ENCODE measurements around the gene SMIM43. TPM values are rescaled to one million over a fixed set of nuclear protein-coding genes. Genes with fewer than 3 reads are reported as not detected.

SMIM43 gene
- total and polyA plus RNA-seq, 2 donors (not counting 3 experiments of a cell fraction or from before 2014, with no cell fraction given): 0.18 TPM; not detected in 1

DNA sequence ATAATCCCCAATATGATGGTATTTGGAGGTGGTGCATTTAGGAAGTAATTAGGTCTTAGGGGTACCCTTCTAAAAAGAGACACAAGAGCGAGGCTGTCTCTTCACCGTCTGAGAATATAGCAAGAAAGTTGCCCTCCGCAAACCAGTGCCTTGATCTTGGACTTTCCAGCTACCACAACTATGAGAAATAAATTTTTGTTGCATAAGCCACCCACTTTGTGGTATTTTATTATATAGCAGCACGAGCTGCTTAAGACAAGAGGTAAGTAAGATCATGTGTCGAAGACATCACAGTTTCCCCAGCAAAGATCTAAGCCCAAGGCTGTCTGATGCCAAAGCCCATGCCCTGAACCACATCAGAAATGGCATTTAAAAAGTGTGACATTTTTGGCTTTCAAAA, 26.5 kb upstream of the SMIM43 start:
- peaks cover 18% of the 10 kb centered on the region for H3K4me1 ChIP-seq (ENCODE audit: control insufficient read depth, extremely low read depth, insufficient read depth, low read length)
- H2AFZ ChIP-seq (ENCODE audit: low read depth, low read length): no peak overlapping the region
- H3K9ac ChIP-seq (replicated peaks; ENCODE audit: extremely low read depth, insufficient read depth, low read length): no peak overlapping the region
- H4K20me1 ChIP-seq (replicated peaks; ENCODE audit: control insufficient read depth, extremely low read depth, insufficient read depth, low read length): no peaks in the 10 kb centered on the region
- no peak for TF ChIP-seq FOS (IDR thresholded peaks at IDR 0.05; ENCODE audit: borderline replicate concordance, insufficient read depth, low read length)
- TF ChIP-seq GATA2 (IDR thresholded peaks at IDR 0.05; ENCODE audit: insufficient read depth, insufficient read length, low read depth, low read length): no peak
- TF ChIP-seq POLR2A (IDR thresholded peaks at IDR 0.05; ENCODE audit: low read depth, low read length): no peak
- TF ChIP-seq, protein P1, sequence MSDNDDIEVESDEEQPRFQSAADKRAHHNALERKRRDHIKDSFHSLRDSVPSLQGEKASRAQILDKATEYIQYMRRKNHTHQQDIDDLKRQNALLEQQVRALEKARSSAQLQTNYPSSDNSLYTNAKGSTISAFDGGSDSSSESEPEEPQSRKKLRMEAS (IDR thresholded peaks at IDR 0.05; ENCODE audit: insufficient read depth, insufficient read length): no peak
- H3K4me2 ChIP-seq (ENCODE audit: insufficient read depth, low read length): no peak overlapping the region
- no peaks in the 10 kb centered on the region for H3K36me3 ChIP-seq (ENCODE audit: control insufficient read depth in 2 of 2, extremely low read depth in 1 of 2, insufficient read depth in 2 of 2, low read length in 2 of 2)
- dilution Hi-C loops (cut with MboI; ENCODE audit: extremely low pct_ligation_motif_present, low sequenced_read_pairs) (no loop called here), intact Hi-C loops (cut with micrococcal nuclease) (no loop called here)
- no peak overlapping the region for H3K27ac ChIP-seq (ENCODE audit: insufficient read depth, low read depth, low read length)
- no peaks in the 10 kb centered on the region for H3K9me3 ChIP-seq (replicated peaks; ENCODE audit: control insufficient read depth, insufficient read depth, low read length)
- BruUV-seq (replicated peaks): no TSS peak
- H3K9me1 ChIP-seq (replicated peaks; ENCODE audit: control insufficient read depth, extremely low read depth, insufficient read depth, low read length): no peaks in the 10 kb centered on the region
- FAIRE-seq (no peak), DNase-seq (ENCODE audit: low read depth, low spot score) (no peak)
- H3K27me3 ChIP-seq (ENCODE audit: control insufficient read depth in 2 of 2, insufficient read depth in 2 of 2, low read length in 2 of 2): no peaks in the 10 kb centered on the region
- H3K4me3 ChIP-seq (replicated peaks in 1 of 3; ENCODE audit: insufficient read depth in 1 of 3, low read depth in 1 of 3, low read length in 3 of 3): no peak overlapping the region
- POLR2A ChIA-PET: no interaction called here
- CTCF ChIA-PET: no interaction called here
- H3K79me2 ChIP-seq (ENCODE audit: control insufficient read depth, insufficient read depth, low read length): no peaks in the 10 kb centered on the region

DNA sequence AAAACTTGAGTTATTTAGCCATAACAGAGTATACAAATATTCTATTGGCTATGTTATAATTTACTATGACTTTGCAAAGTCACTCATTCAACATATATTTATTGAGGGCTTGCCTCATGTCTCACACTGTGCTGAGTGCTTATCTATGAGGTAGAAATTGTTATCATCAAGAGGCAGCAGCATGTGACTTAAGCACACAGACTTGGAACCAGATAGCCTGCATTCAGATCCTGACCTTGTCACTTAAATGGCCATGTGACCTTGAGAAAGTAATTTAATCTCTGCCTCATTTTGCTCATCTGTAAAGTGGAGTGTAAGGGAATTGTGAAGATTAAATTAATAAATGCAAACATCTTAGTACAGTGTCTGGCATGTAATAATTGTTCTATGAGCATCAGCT, 26.0 kb upstream of the SMIM43 start:
- Histone ChIP-seq H3K9ac (replicated peaks; ENCODE audit: extremely low read depth, insufficient read depth, low read length) (no peak overlapping the region), H3K4me1 (ENCODE audit: control insufficient read depth, extremely low read depth, insufficient read depth, low read length) (peaks cover 18% of the 10 kb centered on the region), H3K79me2 (ENCODE audit: control insufficient read depth, insufficient read depth, low read length) (no peaks in the 10 kb centered on the region), H3K9me1 (replicated peaks; ENCODE audit: control insufficient read depth, extremely low read depth, insufficient read depth, low read length) (no peaks in the 10 kb centered on the region), H3K4me2 (ENCODE audit: insufficient read depth, low read length) (peak overlapping the region; percentile 72), H3K27ac (ENCODE audit: insufficient read depth, low read depth, low read length) (peak overlapping the region; percentile 64), H3K27me3 (ENCODE audit: control insufficient read depth in 2 of 2, insufficient read depth in 2 of 2, low read length in 2 of 2) (no peaks in the 10 kb centered on the region), H2AFZ (ENCODE audit: low read depth, low read length) (no peak overlapping the region), H3K9me3 (replicated peaks; ENCODE audit: control insufficient read depth, insufficient read depth, low read length) (no peaks in the 10 kb centered on the region), H3K36me3 (ENCODE audit: control insufficient read depth in 2 of 2, extremely low read depth in 1 of 2, insufficient read depth in 2 of 2, low read length in 2 of 2) (no peaks in the 10 kb centered on the region), H3K4me3 (replicated peaks in 1 of 3; ENCODE audit: insufficient read depth in 1 of 3, low read depth in 1 of 3, low read length in 3 of 3) (no peak overlapping the region), H4K20me1 (replicated peaks; ENCODE audit: control insufficient read depth, extremely low read depth, insufficient read depth, low read length) (no peaks in the 10 kb centered on the region)
- CTCF ChIA-PET: interaction anchor here (1.7 kb wide), 1 partner anchor 26 kb away, joined by 10 read pairs; the partner anchor contains the start of gene SMIM43
- dilution Hi-C loops (cut with MboI; ENCODE audit: extremely low pct_ligation_motif_present, low sequenced_read_pairs): no loop called here
- intact Hi-C loops (cut with micrococcal nuclease): loop anchor here (1.0 kb wide), 1 partner anchor 32 kb away; the partner anchor contains the start of gene CCNA2
- no peak for DNase-seq (ENCODE audit: low read depth, low spot score)
- POLR2A ChIA-PET: no interaction called here
- TF ChIP-seq GATA2 (IDR thresholded peaks at IDR 0.05; ENCODE audit: insufficient read depth, insufficient read length, low read depth, low read length) (no peak), MYC (IDR thresholded peaks at IDR 0.05; ENCODE audit: low read depth, low read length) (no peak), FOS (IDR thresholded peaks at IDR 0.05; ENCODE audit: borderline replicate concordance, insufficient read depth, low read length) (no peak), EZH2 (IDR thresholded peaks at IDR 0.05; ENCODE audit: borderline replicate concordance, low read depth, low read length, severe bottlenecking) (no peak), JUN (IDR thresholded peaks at IDR 0.05; ENCODE audit: borderline replicate concordance, insufficient read depth, insufficient read length, low read depth) (no peak), POLR2AphosphoS5 (IDR thresholded peaks at IDR 0.05; ENCODE audit: insufficient read depth, low read depth, low read length) (no peak), POLR2A (IDR thresholded peaks at IDR 0.05; ENCODE audit: low read depth, low read length) (no peak)
- TF ChIP-seq, protein P2, sequence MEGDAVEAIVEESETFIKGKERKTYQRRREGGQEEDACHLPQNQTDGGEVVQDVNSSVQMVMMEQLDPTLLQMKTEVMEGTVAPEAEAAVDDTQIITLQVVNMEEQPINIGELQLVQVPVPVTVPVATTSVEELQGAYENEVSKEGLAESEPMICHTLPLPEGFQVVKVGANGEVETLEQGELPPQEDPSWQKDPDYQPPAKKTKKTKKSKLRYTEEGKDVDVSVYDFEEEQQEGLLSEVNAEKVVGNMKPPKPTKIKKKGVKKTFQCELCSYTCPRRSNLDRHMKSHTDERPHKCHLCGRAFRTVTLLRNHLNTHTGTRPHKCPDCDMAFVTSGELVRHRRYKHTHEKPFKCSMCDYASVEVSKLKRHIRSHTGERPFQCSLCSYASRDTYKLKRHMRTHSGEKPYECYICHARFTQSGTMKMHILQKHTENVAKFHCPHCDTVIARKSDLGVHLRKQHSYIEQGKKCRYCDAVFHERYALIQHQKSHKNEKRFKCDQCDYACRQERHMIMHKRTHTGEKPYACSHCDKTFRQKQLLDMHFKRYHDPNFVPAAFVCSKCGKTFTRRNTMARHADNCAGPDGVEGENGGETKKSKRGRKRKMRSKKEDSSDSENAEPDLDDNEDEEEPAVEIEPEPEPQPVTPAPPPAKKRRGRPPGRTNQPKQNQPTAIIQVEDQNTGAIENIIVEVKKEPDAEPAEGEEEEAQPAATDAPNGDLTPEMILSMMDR (IDR thresholded peaks at IDR 0.05; ENCODE audit: extremely low read depth in 1 of 2, insufficient read depth in 1 of 2, low read depth in 1 of 2, low read length in 2 of 2): no peak
- TF ChIP-seq, protein P1 (IDR thresholded peaks at IDR 0.05; ENCODE audit: insufficient read depth, insufficient read length): no peak
- peak; percentile 37 for FAIRE-seq
- BruUV-seq (replicated peaks): no TSS peak

Measured in endothelial cell of umbilical vein (primary cell).